ENCODE data around the gene ESF1. TPM values are rescaled to one million over a fixed set of nuclear protein-coding genes. Genes with fewer than 3 reads are reported as not detected.
A peak's percentile ranks its signal among the peaks of the same experiment; 100 is the strongest.

The ESF1 gene, protein sequence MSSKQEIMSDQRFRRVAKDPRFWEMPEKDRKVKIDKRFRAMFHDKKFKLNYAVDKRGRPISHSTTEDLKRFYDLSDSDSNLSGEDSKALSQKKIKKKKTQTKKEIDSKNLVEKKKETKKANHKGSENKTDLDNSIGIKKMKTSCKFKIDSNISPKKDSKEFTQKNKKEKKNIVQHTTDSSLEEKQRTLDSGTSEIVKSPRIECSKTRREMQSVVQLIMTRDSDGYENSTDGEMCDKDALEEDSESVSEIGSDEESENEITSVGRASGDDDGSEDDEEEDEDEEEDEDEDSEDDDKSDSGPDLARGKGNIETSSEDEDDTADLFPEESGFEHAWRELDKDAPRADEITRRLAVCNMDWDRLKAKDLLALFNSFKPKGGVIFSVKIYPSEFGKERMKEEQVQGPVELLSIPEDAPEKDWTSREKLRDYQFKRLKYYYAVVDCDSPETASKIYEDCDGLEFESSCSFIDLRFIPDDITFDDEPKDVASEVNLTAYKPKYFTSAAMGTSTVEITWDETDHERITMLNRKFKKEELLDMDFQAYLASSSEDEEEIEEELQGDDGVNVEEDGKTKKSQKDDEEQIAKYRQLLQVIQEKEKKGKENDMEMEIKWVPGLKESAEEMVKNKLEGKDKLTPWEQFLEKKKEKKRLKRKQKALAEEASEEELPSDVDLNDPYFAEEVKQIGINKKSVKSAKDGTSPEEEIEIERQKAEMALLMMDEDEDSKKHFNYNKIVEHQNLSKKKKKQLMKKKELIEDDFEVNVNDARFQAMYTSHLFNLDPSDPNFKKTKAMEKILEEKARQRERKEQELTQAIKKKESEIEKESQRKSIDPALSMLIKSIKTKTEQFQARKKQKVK
- total RNA-seq (10 to 100 TPM; 19.4 to 20.6 TPM), polyA plus RNA-seq (ENCODE audit: insufficient read length in 2 of 2) (10 to 100 TPM; 16.0 to 22.2 TPM)
- long read RNA-seq, donor 1, partial matches to known transcripts, result 27 of 27 reads
- long read RNA-seq, donor 1, other reads (novel, unspliced or antisense), result 0 of 27 reads
- long read RNA-seq, donor 2, result 0 reads
- long read RNA-seq, donor 3, partial matches to known transcripts, result 12 of 12 reads
- long read RNA-seq, donor 3, other reads (novel, unspliced or antisense), result 0 of 12 reads
- long read RNA-seq, donor 4, partial matches to known transcripts, result 37 of 37 reads
- long read RNA-seq, donor 4, other reads (novel, unspliced or antisense), result 0 of 37 reads

DNA sequence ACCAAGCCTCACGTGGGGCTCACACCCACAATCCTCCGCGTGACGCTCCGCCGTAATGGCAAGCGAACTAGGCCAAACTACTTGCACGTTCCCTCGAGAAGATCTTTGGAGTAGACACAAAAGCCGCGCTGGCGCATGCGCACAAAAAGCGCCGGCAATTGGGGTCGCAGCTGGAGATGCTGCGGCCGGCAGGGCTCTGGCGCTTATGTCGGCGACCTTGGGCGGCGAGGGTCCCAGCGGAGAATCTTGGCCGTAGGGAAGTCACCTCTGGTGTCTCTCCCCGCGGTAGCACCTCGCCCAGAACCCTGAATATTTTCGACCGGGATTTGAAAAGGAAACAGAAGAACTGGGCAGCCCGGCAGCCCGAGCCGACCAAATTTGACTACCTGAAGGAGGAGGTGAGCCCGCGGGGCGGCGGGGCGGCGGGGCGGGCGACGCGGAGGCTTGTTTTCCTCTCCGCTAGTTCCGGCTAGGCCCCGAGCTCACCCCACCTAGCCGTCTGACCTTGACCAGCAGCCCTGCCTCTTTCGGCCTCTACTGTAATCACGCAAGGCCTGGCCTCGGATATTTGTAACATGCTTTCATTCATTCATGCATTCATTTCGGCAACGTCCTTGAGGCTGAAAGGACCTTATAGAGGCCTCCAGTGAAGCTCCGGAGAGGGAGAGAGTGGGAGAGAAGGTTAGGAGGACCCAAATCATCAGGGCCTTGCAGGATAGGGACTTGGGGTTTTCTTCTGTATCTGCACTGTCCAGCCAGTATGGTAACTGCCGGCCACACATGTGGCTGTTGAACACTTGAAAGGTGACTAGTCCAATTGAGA lies at the start of gene ESF1, which contains the start of gene NDUFAF5:
Gene ESF1 (minus strand): TSS at position 27 of the 823 bp plus-strand sequence. CDS start 1,779 bp downstream, outside the sequence.
Gene NDUFAF5 (plus strand): TSS at position 136 of the 823 bp plus-strand sequence. CDS start 41 bp downstream, at position 177.
- Histone ChIP-seq H3K4me3 (ENCODE audit: low read depth, low read length) (peak within 1 kb of the TSS; percentile 93), H3K9me3 (ENCODE audit: control insufficient read depth, insufficient read depth, low read length) (no peaks in the 10 kb centered on the region), H3K4me1 (ENCODE audit: control insufficient read depth, insufficient read depth, low read length) (peaks cover 4% of the 10 kb centered on the region), H3K27me3 (ENCODE audit: control insufficient read depth, insufficient read depth, low read length) (no peaks in the 10 kb centered on the region), H3K36me3 (ENCODE audit: control insufficient read depth, insufficient read depth, low read length) (peaks cover 14% of the 10 kb centered on the region), H3K27ac (ENCODE audit: low read depth, low read length) (peak within 1 kb of the TSS; percentile 70)
- WGBS (ENCODE audit: insufficient coverage), result under 1% methylated on average over 50 of the region's 54 CpGs
- peak; percentile 96 to 99 (median 98) for DNase-seq (ENCODE audit: low read depth in 4 of 6, low spot score in 6 of 6)

DNA sequence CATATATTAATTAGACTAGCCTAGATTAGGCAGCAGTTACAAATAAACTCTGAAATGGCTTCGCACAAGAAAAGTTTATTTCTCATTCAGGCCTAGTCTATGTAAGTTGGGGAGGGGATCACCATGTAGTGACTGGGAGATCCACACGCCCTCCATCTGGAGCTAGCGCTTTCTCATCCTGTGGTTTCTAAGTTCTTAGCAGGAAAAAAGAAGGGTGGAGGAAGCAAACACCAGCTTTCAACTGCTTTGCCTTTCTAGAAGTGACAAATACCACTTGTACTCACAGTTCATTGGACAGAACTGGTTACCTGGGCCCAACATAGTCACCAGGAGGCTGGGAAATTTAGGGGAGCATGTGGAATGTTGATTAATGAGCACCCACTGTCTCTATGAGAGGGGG lies 46.8 kb upstream of the ESF1 start:
- H3K27ac ChIP-seq (ENCODE audit: low read depth, low read length), result no peak overlapping the region
- WGBS (ENCODE audit: insufficient coverage), result 94% methylated on average over 2 of the region's 3 CpGs
- DNase-seq (ENCODE audit: low read depth in 4 of 6, low spot score in 6 of 6), result no peak

DNA sequence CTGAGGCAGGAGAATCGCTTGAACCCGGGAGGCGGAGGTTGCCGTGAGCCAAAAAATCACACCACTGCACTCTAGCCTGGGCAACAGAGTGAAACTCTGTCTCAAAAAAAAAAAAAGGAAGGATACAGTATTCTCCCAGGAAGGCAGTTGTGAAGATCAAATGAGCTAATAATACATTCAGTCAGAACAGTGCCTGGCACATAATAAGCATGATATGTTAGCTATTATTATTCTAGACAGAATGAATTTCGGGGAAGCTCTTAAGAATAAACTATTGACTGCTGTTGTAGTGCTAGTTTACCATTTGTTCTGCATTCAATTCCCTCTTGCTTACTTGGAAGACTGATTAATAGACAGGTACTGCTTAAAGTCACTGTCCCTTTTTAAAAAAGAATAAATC lies 40.7 kb upstream of the ESF1 start:
- no peaks in the 10 kb centered on the region for H3K9me3 ChIP-seq (ENCODE audit: control insufficient read depth, insufficient read depth, low read length)
- H3K4me3 ChIP-seq (ENCODE audit: low read depth, low read length), result no peak overlapping the region
- peak in 1 of 6 donors; percentile 23 for DNase-seq (ENCODE audit: low read depth in 4 of 6, low spot score in 6 of 6)
- WGBS (ENCODE audit: insufficient coverage), result no CpG with 5 or more reads among the region's 5 CpGs
- no peak overlapping the region for H3K27ac ChIP-seq (ENCODE audit: low read depth, low read length)
- no peaks in the 10 kb centered on the region for H3K27me3 ChIP-seq (ENCODE audit: control insufficient read depth, insufficient read depth, low read length)
- H3K4me1 ChIP-seq (ENCODE audit: control insufficient read depth, insufficient read depth, low read length), result no peaks in the 10 kb centered on the region
- no peaks in the 10 kb centered on the region for H3K36me3 ChIP-seq (ENCODE audit: control insufficient read depth, insufficient read depth, low read length)

More for the DNA sequence above, 46.8 kb upstream of the ESF1 start:
- Histone ChIP-seq H3K27me3 (ENCODE audit: control insufficient read depth, insufficient read depth, low read length) (no peaks in the 10 kb centered on the region), H3K4me3 (ENCODE audit: low read depth, low read length) (no peak overlapping the region), H3K4me1 (ENCODE audit: control insufficient read depth, insufficient read depth, low read length) (no peaks in the 10 kb centered on the region), H3K9me3 (ENCODE audit: control insufficient read depth, insufficient read depth, low read length) (no peaks in the 10 kb centered on the region), H3K36me3 (ENCODE audit: control insufficient read depth, insufficient read depth, low read length) (no peaks in the 10 kb centered on the region)

DNA sequence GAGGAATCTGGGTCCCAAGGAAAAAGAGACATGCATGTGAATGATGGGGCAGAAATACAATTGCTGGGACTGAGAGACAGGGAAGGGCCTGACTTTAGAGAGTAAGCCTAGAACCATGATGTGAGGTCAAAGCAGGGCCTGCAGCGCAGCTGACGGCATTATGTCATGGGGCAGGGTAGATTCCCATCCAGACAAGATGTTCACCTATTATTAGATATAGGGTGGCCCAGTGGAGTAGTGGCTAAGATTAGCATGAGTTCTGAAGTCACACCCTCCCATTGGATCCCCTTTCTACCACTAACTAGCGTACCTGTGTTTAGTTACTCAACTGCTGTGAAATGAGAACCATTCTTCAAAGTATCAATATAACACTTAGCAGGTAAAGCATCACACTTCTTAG lies 39.7 kb upstream of the ESF1 start:
- no CpG with 5 or more reads among the region's 3 CpGs for WGBS (ENCODE audit: insufficient coverage)
- no peak overlapping the region for H3K4me3 ChIP-seq (ENCODE audit: low read depth, low read length)
- H3K27me3 ChIP-seq (ENCODE audit: control insufficient read depth, insufficient read depth, low read length), result no peaks in the 10 kb centered on the region
- H3K9me3 ChIP-seq (ENCODE audit: control insufficient read depth, insufficient read depth, low read length), result no peaks in the 10 kb centered on the region
- no peak overlapping the region for H3K27ac ChIP-seq (ENCODE audit: low read depth, low read length)
- no peak for DNase-seq (ENCODE audit: low read depth in 4 of 6, low spot score in 6 of 6)
- H3K4me1 ChIP-seq (ENCODE audit: control insufficient read depth, insufficient read depth, low read length), result no peaks in the 10 kb centered on the region
- H3K36me3 ChIP-seq (ENCODE audit: control insufficient read depth, insufficient read depth, low read length), result no peaks in the 10 kb centered on the region

DNA sequence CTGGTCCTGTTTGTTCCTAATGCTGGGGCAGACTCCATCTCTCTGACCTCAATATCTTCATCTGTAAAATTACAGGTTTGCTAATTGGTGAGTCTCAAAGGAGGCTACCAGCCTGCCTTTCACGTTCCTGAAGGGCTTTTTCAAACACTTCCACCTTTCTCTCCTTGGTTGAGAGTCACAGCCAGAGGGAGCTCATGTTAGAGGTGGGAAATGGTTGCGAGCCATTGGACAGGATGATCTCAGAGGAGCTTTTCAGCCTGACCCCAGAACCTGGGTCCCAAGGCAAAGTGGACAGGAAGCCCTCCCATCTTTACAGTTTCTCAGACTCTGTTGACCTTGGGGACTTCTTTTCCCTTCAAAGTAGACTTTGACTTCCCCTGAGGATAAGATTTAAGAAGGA lies 37.7 kb upstream of the ESF1 start:
- Histone ChIP-seq H3K4me1 (ENCODE audit: control insufficient read depth, insufficient read depth, low read length) (no peaks in the 10 kb centered on the region), H3K4me3 (ENCODE audit: low read depth, low read length) (no peak overlapping the region), H3K9me3 (ENCODE audit: control insufficient read depth, insufficient read depth, low read length) (no peaks in the 10 kb centered on the region), H3K36me3 (ENCODE audit: control insufficient read depth, insufficient read depth, low read length) (peaks cover 3% of the 10 kb centered on the region), H3K27ac (ENCODE audit: low read depth, low read length) (no peak overlapping the region), H3K27me3 (ENCODE audit: control insufficient read depth, insufficient read depth, low read length) (no peaks in the 10 kb centered on the region)
- DNase-seq (ENCODE audit: low read depth in 4 of 6, low spot score in 6 of 6), result no peak
- no CpG with 5 or more reads among the region's 2 CpGs for WGBS (ENCODE audit: insufficient coverage)

DNA sequence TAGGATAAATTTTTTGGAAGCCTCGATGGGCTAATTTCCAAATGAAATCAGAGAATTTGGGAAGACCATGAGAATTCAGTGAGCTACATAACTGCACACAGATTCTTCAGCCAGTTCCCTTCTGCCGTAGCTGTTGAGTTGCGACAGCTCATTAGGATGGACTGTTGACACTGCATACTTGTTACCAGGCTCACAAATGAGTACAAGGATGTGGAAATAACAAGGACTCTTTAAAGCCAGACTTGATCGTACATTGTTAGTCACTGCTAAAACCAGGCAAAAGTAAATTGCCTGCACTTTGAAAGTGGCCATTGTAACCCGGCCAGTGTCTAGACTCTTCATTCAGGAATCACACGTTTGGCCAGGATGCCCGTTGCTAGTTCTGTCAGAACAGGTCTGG lies 37.2 kb upstream of the ESF1 start:
- H3K27ac ChIP-seq (ENCODE audit: low read depth, low read length), result no peak overlapping the region
- WGBS (ENCODE audit: insufficient coverage), result 62% methylated on average over 5 of the region's 7 CpGs
- H3K36me3 ChIP-seq (ENCODE audit: control insufficient read depth, insufficient read depth, low read length), result peaks cover 3% of the 10 kb centered on the region
- H3K4me3 ChIP-seq (ENCODE audit: low read depth, low read length), result no peak overlapping the region
- H3K9me3 ChIP-seq (ENCODE audit: control insufficient read depth, insufficient read depth, low read length), result no peaks in the 10 kb centered on the region
- no peaks in the 10 kb centered on the region for H3K27me3 ChIP-seq (ENCODE audit: control insufficient read depth, insufficient read depth, low read length)
- H3K4me1 ChIP-seq (ENCODE audit: control insufficient read depth, insufficient read depth, low read length), result no peaks in the 10 kb centered on the region
- DNase-seq (ENCODE audit: low read depth in 4 of 6, low spot score in 6 of 6), result no peak

DNA sequence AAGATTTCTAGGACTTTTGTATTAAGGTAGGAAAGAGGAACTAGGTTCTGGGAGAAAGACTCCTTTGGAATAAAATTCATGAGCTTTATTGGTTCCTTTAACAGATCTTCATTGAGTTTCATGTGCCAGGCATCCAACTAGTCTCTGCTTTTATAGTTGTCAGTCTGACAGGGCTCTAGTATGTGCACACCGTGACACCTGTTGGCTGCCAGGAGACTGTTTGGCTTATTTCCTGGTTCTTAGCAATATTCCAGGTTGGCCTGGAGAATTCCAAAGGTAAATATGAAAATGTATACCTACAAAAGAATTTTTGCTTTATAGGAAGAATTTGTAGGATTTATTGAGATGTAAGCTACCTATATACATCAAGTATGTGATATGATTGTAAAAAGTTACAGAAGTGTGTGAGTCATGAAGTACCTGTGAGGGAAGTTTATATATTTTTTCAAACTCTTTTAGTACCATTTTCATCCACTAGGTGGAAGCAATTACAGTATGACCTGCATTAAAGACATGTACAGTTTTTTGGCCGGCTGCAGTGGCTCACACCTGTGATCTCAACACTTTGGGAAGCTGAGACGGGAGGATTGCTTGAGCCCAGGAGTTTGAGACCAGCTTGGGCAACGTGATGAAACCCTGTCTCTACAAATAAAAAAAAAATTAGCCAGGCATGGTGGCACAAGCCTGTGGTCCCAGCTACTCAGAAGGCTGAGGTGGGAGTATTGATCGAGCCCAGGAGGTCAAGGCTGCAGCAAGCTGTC lies 35.3 kb upstream of the ESF1 start:
- WGBS (ENCODE audit: insufficient coverage), result 50% methylated on average over 3 of the region's 5 CpGs
- no peak overlapping the region for H3K4me3 ChIP-seq (ENCODE audit: low read depth, low read length)
- H3K27me3 ChIP-seq (ENCODE audit: control insufficient read depth, insufficient read depth, low read length), result no peaks in the 10 kb centered on the region
- no peaks in the 10 kb centered on the region for H3K9me3 ChIP-seq (ENCODE audit: control insufficient read depth, insufficient read depth, low read length)
- peaks cover 3% of the 10 kb centered on the region for H3K36me3 ChIP-seq (ENCODE audit: control insufficient read depth, insufficient read depth, low read length)
- peak; percentile 33 to 91 (median 48) for DNase-seq (ENCODE audit: low read depth in 4 of 6, low spot score in 6 of 6)
- no peaks in the 10 kb centered on the region for H3K4me1 ChIP-seq (ENCODE audit: control insufficient read depth, insufficient read depth, low read length)
- no peak overlapping the region for H3K27ac ChIP-seq (ENCODE audit: low read depth, low read length)

DNA sequence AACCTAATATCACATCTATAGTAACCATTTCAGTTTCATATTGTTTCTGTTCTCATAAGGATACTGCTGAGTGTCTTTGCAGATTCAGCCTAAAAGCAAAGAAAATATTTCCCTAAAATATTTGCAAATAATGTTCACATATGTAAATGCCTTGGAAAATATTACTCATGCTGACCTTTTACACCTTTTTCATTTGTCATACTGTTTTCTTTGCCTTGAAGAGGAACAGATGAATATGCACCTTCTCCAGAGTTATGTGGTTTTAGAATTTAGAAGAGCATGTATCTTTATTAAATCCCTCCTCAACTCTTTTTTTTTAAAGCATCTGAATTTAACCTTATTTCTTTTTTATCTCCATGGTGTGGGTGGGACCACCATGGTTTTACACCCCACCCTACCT lies 32.6 kb upstream of the ESF1 start:
- H3K4me1 ChIP-seq (ENCODE audit: control insufficient read depth, insufficient read depth, low read length), result no peaks in the 10 kb centered on the region
- no peak overlapping the region for H3K4me3 ChIP-seq (ENCODE audit: low read depth, low read length)
- H3K9me3 ChIP-seq (ENCODE audit: control insufficient read depth, insufficient read depth, low read length), result no peaks in the 10 kb centered on the region
- no peak overlapping the region for H3K27ac ChIP-seq (ENCODE audit: low read depth, low read length)
- peaks cover 19% of the 10 kb centered on the region for H3K36me3 ChIP-seq (ENCODE audit: control insufficient read depth, insufficient read depth, low read length)
- no peak for DNase-seq (ENCODE audit: low read depth in 4 of 6, low spot score in 6 of 6)
- H3K27me3 ChIP-seq (ENCODE audit: control insufficient read depth, insufficient read depth, low read length), result no peaks in the 10 kb centered on the region
